DMS 273 (cell line): Measurements from ENCODE around the gene RTKN.

Experiments
- DNase-seq: peaks from one replicate; lab custom pipeline; 2025; ENCODE audit not compliant: unreplicated experiment; lab: John Stamatoyannopoulos, UW

The RTKN gene

DNA sequence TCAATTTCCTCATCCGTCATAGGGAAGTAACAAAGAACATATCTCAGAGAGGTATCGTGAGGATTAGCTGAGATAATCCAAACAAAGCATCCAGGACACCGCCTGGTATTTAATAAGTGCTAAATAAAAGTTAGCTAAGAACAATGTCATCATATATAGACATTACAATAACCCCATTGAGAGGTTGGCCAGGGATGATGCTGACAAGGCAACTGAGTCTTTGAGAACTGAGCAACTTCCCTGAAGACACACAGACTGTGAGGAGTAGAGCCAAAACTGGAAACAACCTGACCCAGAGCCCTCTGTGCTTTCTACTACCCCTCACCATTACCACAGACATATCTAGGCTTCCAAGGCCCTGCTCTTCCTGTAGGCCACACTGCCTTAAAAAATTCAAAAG lies 60.0 kb downstream of the RTKN start:
- no peak for DNase-seq

DNA sequence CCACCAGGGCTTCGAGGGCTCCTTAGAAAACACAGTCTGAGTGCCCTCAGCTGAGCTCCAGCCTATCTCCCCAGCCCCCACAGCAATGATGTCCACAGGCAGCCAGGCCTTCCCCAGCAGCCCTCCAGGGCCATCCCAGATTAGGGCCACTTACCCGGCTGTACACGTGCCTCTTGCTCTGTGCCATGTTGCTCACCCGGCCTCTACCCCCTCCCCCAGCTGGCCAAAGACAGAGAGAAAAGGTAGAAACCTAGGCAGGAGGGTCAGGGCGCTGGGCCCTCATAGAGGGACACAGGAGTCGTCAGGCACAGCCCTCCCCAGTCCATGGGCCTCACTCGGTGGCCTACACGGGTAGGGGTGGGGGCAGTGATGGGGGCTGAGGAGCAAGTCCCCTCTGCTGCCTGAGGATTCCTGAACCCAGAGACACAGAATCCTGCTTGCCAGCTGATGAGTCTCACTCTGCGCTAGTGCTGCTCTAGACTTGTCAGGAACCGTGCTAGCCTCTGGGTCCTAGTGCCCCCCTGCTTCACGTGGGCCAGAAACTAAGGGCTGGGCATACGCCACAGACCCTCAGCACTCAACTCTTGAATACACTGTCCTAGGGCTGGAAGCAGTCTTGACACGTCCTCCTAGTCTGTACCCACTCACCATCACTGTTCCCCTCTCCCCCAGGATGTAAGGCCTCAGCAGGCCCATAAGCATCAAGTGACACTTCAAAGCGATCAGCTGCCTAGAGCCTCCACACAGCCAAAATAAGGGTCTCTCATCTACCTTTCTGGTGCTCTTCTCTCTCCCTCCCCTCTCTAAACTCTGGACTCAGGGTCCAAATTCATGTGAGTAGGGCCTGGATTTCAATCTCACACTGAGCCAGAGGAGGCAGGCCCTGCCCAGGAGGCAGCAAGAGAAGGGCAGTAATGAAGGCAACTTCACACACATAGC lies 61.6 kb downstream of the RTKN start, which contains the start of gene DCTN1:
TSS of gene DCTN1 (minus strand) at position 461 of the 939 bp plus-strand sequence. CDS start at position 187, 274 bp downstream.
- peak; percentile 51 for DNase-seq

DNA sequence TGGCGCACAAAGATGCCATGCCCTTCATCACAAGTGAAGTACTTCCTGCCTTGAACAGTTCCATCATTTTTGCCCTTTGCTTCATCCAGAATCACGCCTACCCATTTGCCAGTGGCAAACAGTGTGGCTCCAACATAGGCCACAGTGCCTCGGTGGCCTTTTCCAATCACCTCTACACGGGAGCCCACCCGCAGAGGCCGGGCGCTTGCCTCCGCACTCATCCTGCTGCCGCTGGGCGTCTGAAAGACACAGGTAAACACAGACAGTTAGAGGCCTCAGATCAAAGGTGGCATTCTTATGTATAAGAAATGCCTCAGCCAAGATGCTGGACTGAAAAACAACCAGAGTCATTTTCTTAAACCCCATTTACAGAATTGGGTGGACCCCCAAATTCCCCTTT lies 63.7 kb downstream of the RTKN start:
- no peak for DNase-seq

DNA sequence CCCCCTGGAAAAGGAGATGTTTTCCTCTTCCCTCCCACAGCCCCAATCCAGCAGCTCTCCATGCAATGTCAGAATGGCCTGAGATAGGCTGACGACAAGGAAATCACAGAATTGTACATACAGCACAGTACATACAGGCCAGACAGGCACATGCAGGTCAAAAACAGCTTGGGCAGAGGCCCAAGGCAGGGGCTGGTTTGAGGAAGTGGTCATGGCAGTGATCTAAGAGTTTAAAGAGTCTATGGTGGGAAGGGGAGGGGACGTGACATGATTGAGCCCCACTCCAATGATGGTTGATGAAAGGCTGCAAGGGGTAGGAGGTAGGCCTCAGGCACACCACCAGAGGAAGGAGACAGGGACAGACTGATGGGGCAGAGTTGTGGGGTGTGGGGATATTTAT lies 65.9 kb downstream of the RTKN start:
- no peak for DNase-seq
